ENCODE data around the gene XPO6. TPM values are rescaled to one million over a fixed set of nuclear protein-coding genes. Genes with fewer than 3 reads are reported as not detected.

The XPO6 gene
- total and polyA plus RNA-seq, 3 donors from 2014 or later, result 216 to 283 (median 238) TPM

GRCh38 chr16:28146536-28146935 is 65.2 kb downstream of the XPO6 start:
- 90 to 95% methylated on average over 3 of the region's 3 CpGs for WGBS, 2 donors
- intact Hi-C loops (cut with DNase I; ENCODE audit: low total_unique reads), result no loop called here
- H3K4me3 ChIP-seq, result no peak overlapping the region
- H3K36me3 ChIP-seq (ENCODE audit: low read depth, missing control alignments), result no peaks in the 10 kb centered on the region
- H3K27ac ChIP-seq, result no peak overlapping the region
- no peaks in the 10 kb centered on the region for H3K27me3 ChIP-seq
- no peak for DNase-seq
- H3K9me3 ChIP-seq, result no peaks in the 10 kb centered on the region
- H3K4me1 ChIP-seq, result no peaks in the 10 kb centered on the region
- TF ChIP-seq, protein P1, sequence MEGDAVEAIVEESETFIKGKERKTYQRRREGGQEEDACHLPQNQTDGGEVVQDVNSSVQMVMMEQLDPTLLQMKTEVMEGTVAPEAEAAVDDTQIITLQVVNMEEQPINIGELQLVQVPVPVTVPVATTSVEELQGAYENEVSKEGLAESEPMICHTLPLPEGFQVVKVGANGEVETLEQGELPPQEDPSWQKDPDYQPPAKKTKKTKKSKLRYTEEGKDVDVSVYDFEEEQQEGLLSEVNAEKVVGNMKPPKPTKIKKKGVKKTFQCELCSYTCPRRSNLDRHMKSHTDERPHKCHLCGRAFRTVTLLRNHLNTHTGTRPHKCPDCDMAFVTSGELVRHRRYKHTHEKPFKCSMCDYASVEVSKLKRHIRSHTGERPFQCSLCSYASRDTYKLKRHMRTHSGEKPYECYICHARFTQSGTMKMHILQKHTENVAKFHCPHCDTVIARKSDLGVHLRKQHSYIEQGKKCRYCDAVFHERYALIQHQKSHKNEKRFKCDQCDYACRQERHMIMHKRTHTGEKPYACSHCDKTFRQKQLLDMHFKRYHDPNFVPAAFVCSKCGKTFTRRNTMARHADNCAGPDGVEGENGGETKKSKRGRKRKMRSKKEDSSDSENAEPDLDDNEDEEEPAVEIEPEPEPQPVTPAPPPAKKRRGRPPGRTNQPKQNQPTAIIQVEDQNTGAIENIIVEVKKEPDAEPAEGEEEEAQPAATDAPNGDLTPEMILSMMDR (IDR thresholded peaks at IDR 0.05), result no peak
- TF ChIP-seq POLR2A (IDR thresholded peaks at IDR 0.05), result no peak

- Histone ChIP-seq H3K9me3 (no peaks in the 10 kb centered on the region), H3K36me3 (ENCODE audit: low read depth, missing control alignments) (no peaks in the 10 kb centered on the region), H3K27ac (no peak overlapping the region), H3K4me1 (no peaks in the 10 kb centered on the region), H3K4me3 (no peak overlapping the region), H3K27me3 (no peaks in the 10 kb centered on the region)
- 91 to 94% methylated on average over 2 of the region's 2 CpGs for WGBS, 2 donors
- TF ChIP-seq POLR2A (IDR thresholded peaks at IDR 0.05), result no peak
- TF ChIP-seq, protein P1 (IDR thresholded peaks at IDR 0.05), result no peak
- intact Hi-C loops (cut with DNase I; ENCODE audit: low total_unique reads), result no loop called here
- no peak for DNase-seq
These were observed 66.0 kb downstream of the XPO6 start for GRCh38 chr16:28145796-28146195.

GRCh38 chr16:28140788-28141618 is 70.8 kb downstream of the XPO6 start:
- intact Hi-C loops (cut with DNase I; ENCODE audit: low total_unique reads), result no loop called here
- H3K27ac ChIP-seq, result no peak overlapping the region
- H3K4me3 ChIP-seq, result no peak overlapping the region
- TF ChIP-seq, protein P1 (IDR thresholded peaks at IDR 0.05), result no peak
- no peak for TF ChIP-seq POLR2A (IDR thresholded peaks at IDR 0.05)
- H3K9me3 ChIP-seq, result no peaks in the 10 kb centered on the region
- no peaks in the 10 kb centered on the region for H3K36me3 ChIP-seq (ENCODE audit: low read depth, missing control alignments)
- DNase-seq, result no peak
- no peaks in the 10 kb centered on the region for H3K4me1 ChIP-seq
- 88 to 91% methylated on average over 5 of the region's 5 CpGs for WGBS, 2 donors
- no peaks in the 10 kb centered on the region for H3K27me3 ChIP-seq

GRCh38 chr16:28139530-28139929 is 72.2 kb downstream of the XPO6 start:
- Histone ChIP-seq H3K4me3 (no peak overlapping the region), H3K9me3 (no peaks in the 10 kb centered on the region), H3K36me3 (ENCODE audit: low read depth, missing control alignments) (no peaks in the 10 kb centered on the region), H3K27ac (no peak overlapping the region), H3K27me3 (no peaks in the 10 kb centered on the region), H3K4me1 (no peaks in the 10 kb centered on the region)
- TF ChIP-seq POLR2A (IDR thresholded peaks at IDR 0.05), result no peak
- TF ChIP-seq, protein P1 (IDR thresholded peaks at IDR 0.05), result peak in 1 of 3 experiments; percentile 35
- DNase-seq, result no peak
- intact Hi-C loops (cut with DNase I; ENCODE audit: low total_unique reads), result no loop called here
- 94 to 97% methylated on average over 1 of the region's 1 CpG for WGBS, 2 donors

Data from testis (tissue), 3 donors.